ENCODE results near the gene SEPTIN10. TPM values are rescaled to one million over a fixed set of nuclear protein-coding genes. Genes with fewer than 3 reads are reported as not detected.
"Not testable (repeated sequence)": the region's sequence is repeated elsewhere in the genome, so short reads cannot be mapped to it uniquely, and the experiment has no call there.

Gene SEPTIN10
- 100 to 1,000 TPM; 102 to 121 (median 113) TPM for polyA plus RNA-seq (ENCODE audit: insufficient read length in 4 of 4)

DNA sequence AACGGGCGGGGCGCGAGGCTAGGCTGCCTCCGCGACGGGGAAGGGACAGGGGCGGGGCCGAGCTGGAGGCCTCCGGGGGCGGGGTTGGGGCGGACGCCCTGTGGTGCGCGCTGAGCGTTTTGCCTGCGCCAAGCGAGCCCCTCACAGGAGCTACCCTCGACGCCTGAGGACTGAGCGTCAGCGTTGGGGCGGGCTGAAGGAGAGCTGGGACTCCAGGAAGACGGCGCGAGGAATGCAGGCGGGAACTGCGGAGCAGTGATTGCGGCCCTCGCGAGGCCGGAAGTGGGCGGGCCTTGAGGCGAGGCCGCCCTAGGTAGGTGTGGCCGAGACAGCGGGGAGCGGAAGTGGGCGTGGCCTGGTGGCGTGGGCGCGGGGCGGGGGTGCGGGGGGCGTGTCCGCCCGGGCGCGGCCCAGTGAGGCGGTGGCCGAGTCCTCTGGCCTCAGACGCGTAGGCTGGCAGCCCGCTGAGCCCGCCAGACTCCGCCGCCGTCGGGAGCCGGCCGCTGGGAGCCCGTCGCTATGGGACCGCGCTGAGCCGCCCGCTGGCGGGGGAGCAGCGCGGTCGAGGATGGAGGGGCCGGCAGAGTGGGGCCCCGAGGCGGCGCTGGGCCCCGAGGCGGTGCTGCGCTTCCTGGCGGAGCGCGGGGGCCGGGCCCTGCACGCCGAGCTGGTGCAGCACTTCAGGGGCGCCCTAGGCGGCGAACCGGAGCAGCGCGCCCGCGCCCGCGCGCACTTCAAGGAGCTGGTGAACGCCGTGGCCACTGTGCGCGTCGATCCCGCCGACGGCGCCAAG lies at the start of gene SEPTIN10, which contains the start of gene SOWAHC:
Gene SEPTIN10, minus strand, starts transcription at position 45 of the 793 bp plus-strand sequence. CDS start 139 bp downstream, outside the sequence.
Gene SOWAHC, plus strand, starts transcription at position 443 of the 793 bp plus-strand sequence. Its CDS starts 126 bp downstream, at position 569.
- DNase-seq (ENCODE audit: low read depth in 4 of 4, low spot score in 2 of 4), result peak; percentile 90 to 96 (median 96)

DNA sequence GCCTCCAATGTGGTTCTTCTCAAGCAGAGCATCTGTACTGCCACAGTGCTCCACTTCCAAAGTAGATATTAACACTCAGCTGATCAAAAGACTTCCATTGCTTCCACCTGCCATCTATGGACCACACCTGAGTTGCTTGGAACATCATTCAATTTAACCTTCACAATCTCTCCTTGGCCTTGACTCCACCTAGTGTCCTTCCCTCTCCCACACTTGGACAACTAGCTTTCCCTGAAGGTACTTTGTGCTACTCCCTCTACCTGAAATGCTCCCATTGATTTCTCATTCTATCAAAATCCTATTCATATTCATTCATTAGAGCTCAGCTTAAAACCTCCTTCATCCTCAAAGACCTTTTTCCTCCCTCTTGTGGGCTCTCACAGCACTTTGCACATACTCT lies 49.1 kb upstream of the SEPTIN10 start:
- DNase-seq (ENCODE audit: low read depth in 4 of 4, low spot score in 2 of 4), result no peak

DNA sequence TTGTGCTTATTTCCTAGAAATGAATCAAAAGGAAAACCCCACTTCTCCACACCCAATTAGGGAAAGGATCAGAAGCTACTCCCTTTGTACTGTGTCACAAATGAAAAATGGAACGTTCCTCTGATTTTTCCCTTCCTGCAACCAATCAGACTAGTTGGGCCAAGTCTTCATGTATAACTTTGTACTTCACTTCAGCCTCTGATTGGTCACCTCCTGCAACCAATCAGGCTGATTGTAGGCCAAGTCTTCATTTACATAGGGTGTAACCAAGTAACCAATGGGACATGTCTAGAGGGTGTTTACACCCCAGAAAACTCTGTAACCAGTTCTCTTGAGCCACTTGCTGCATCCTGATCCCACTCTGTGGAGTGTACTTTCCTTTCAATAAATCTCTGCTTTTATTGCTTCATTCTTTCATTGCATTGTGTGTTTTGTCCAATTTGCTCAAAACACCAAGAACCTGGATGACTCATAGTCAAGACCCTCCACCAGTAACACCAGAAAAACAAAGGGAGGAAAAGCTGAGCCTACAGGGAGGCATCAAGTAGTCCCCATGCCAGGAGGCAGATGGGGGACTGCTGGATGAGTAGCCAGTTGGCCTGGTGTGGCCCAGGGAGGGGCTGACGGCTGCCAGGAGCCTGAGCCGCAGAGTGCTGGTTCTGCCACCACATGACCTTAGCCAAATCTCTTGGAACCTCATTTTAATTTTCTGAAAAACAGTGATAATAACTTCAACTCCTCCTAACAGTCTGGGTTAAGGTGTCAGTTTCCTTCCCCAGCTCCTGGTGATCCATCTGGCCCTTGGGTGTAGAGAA lies 46.5 kb upstream of the SEPTIN10 start:
- DNase-seq (ENCODE audit: low read depth in 4 of 4, low spot score in 2 of 4), result no peak

DNA sequence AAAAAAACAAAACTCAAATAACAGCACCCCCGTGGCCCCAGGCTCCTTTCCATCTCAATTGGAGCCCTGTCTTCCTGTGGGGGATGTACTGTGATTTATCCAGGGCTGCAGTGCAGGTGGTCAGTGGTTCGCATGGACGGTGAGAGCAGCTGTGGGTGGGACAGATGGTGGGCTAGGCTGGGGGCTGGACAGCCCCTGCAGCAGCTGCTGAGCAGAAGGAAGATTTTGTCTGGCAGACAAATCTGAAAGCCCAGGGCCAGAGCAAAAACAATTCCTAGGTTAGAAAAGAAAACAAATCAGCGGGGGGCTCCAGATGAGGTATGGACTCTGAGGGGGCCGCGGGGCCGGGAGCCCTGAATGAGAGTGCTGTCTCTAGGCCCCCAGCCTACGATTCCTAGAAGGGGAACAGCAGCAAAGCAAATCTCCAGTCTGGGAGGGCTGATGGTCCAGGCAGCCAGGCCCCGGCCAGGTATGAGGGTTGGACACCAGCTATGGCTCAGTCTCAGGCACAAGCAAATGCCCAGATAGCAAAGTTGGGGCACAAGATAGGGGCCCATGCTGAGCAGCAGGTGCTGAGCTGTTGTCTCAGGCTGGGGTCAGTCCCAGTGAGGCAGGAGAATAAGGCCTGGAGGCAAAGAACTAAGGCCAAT lies 45.8 kb upstream of the SEPTIN10 start:
- DNase-seq (ENCODE audit: low read depth in 4 of 4, low spot score in 2 of 4), result no peak

DNA sequence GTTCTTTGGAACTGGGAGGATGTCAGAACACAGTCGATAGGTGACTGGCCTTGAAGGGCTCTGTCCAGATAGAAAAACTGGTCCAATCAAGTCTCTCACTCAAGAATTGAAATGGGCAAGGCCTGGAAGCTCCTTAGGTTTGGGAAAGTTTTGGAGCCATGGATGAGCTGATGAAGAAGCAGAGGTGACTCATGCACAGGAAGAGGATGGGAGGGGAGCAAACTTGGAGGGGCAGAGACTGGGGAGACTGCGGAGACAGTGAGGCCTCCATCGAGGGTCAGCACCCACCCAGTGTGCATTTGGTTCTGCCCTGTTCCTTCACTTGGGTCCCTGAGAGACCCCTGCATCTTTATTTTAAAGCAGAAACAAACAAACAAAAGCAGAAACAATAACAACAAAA lies 41.5 kb upstream of the SEPTIN10 start:
- DNase-seq (ENCODE audit: low read depth in 4 of 4, low spot score in 2 of 4), result no peak

DNA sequence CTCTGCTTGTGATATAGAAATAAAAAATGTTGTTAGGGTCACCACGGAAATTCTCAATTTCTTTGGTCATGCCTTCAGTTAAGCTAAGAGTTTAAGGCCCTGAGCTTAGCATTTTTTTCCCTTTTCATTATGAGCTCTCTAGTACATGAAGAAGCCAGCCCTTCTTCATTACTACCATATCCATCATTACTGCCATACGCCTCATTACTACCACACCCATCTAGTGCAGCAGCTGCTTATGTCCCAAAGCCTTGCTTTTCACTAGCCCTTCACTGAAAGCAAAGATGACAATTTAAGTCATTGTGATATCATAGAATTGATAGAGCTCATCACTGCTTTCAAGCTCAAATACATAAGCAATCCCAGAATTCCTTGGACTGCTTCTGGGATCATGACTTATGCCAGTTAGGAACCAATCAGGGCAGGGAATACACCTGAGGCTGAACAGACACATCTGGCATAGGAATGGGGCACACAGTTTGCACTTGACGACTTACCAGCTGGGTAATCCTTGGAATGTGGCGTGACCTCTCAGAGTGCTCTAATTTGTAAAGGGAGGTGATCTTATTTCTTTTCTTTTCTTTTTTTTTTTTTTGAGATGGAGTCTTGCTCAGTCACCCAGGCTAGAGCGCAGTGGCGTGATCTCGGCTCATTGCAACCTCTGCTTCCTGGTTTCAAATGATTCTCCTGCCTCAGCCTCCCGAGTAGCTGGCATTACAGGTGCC lies 40.7 kb upstream of the SEPTIN10 start:
- no peak for DNase-seq (ENCODE audit: low read depth in 4 of 4, low spot score in 2 of 4)

DNA sequence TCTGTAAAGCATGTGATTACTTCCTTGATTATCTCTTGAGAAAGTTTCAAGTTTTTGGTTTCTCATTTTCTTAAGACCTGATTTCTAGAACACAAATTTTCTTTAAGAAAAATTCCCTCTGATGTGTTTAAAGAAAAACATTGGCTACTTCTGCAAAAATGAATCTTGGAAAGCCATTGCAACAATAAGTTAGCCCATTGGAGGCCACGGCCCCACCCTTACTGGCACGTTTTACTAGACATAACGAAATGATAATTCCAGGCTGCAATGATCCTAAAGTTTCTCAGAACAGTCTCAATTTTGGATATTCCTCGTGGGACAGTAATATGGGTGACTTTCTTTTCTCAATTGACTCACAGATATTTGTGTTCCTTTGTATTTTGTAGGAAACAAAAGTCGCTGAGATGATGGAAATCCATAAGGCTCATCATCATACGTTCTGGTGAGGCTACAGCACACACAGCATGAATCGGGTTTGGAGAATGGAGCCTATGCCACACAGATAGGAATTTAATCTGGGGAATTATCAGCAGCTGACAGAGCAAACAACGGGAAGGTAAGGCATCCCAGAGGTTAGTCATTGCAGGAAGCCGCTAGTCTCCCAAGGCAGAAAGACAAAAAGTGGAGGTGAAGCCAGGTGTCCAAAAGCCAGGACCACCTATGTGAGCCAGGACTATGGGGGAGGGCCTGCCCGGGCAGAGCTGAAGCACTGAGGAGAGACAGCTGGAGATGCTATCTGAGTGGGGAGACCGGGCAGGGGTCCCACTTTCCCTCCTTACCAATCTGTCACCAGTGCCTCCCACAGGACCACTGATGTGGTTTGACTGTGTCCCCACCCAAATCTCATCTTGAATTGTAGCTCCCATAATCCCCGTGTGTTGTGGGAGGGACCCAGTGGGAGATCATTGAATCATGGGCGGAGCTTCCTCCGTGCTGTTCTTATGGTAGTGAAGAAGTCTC lies 36.2 kb upstream of the SEPTIN10 start:
- no peak for DNase-seq (ENCODE audit: low read depth in 4 of 4, low spot score in 2 of 4)

DNA sequence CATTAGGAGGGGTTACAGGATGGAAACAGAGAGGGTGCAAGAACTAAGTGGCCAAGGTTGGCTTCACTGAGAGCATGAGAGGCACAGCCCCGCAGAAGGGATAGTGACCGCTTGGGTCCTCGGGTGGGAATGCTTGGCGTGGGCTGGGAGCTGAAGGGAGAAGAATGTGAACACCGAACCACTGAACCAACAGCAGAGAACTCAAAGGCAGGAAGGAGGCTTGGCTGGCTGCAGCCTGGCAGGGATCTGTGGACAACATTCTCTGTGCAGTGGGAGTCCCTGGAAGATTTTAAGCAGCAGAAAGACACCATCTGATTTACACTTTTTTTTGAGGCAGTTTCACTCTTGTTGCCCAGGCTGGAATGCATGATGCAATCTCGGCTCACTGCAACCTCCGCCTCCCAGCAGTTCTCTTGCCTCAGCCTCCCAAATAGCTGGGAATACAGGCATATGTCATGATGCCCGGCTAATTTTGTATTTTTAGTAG lies 34.3 kb upstream of the SEPTIN10 start:
- no peak for DNase-seq (ENCODE audit: low read depth in 4 of 4, low spot score in 2 of 4)

DNA sequence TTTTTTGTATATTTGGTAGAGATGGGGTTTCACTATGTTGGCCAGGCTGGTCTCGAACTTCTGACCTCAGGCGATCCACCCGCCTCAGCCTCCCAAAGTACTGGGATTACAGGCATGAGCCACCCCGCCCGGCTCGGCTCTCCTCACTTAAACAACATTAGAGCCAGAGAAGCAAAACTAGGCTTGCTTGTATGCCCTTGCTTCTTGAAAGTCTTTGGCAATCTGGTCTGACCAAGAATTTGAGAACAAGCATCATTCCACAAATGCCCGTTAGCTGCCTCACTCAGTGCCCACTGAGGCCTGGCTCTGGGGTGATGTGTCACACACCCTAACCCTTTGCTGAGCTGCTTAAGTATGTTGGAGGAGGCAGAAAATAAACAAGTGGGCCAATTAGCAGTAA lies 33.9 kb upstream of the SEPTIN10 start:
- no peak for DNase-seq (ENCODE audit: low read depth in 4 of 4, low spot score in 2 of 4)

DNA sequence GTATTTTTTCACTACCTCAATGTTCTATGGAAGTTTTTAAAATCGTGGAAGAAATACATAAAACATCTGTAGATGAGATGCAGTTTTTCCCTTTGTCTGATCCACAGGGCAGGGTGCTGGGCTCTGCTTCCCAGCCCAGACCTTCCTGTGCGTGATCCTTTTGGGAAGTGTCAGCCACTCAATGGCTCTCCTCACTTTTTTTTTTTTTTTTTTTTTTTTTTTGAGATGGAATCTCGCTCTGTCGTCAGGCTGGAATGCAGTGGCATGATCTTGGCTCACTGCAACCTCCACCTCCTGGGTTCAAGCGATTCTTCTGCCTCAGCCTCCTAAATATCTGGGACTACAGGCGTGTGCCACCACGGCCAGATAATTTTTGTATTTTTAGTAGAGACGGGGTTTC lies 33.2 kb upstream of the SEPTIN10 start:
- no peak for DNase-seq (ENCODE audit: low read depth in 4 of 4, low spot score in 2 of 4)

DNA sequence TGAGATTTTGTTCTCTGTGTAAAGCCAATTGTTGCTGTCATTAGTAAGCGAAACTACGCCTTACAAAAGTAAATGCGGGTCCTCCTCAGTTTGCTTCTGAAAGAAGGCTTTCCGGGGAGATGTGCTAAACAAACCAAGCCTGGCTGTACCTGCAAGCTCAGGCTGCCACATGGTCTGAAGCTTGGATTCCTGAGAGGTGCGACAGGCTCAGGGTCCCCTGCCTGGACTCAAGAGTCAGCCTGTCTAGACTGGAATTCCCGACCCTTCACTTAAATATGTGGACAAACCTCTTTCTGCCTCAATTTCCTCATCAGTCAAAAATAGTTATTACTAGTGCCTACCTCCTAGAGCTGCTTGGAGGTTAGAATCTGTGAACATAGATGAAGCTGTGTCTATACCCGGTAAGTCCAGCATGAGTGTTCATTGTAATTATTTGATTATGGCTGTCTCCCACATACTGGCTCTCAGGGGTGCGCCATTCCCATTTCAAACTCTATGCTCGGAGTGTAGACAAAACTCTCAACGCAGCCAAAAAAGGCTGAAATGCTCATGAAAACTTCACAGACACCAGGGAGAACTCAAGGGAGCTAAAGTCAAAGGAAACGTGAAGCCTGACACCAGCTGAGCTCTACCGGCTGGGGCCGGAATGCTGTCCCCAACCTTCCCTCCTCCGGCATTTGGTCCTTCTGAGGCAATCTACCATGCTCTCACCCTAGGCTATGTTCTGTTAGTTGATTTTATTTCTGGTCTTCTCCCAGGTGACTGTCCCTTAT lies 31.8 kb upstream of the SEPTIN10 start:
- DNase-seq (ENCODE audit: low read depth in 4 of 4, low spot score in 2 of 4), result peak in 1 of 4 donors; percentile 49

DNA sequence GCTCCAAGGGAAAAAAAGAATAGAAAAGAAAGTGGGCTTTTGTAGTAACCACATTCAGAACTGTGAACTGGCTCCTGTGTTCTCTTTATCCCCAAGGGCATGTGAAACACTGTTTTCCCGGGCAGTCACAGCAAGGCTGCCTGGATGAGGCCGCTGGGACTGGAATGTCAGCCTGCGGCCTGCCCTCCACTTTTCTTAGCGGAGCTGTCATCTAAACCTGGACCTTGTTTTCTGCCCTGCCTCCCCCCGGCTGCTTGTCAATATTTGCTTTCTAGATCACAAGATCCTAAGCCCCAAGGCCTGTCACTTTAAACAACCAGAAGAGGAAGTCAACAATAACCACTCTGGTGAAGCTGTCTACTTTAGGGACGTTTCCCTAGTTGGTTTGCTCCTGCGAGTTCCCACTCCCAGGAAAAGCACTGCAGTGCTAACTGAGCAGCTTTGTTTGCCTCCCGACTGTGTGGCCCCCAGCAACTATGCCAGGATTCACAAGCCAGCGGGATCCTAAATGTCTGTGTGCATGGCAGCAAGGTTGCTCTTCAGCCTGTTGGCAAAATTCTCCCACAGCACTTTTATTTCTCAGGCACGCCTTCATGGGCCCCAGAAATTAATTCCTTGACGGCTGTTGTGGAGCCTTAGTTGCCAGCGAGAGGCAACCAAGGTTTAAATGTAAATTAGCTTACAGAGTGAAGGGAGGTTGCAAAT lies 31.0 kb upstream of the SEPTIN10 start:
- no peak for DNase-seq (ENCODE audit: low read depth in 4 of 4, low spot score in 2 of 4)

DNA sequence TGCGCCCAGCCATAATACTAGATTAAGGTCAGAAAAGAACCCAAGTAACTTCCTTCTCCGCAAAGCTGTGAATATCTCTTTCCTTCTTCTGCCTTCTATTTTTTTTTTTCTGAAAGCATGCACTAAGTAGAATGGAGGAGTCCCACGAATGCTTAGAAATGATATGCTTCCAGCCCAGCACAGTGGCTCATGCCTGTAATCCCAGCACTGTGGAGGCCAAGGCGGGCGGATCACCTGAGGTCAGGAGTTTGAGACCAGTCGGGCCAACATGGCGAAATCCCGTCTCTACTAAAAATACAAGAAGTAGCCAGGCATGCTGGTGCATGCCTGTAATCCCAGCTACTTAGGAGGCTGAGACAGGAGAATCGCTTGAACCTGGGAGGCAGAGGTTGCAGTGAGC lies 26.2 kb upstream of the SEPTIN10 start:
- DNase-seq (ENCODE audit: low read depth in 4 of 4, low spot score in 2 of 4), result not testable (repeated sequence)

DNA sequence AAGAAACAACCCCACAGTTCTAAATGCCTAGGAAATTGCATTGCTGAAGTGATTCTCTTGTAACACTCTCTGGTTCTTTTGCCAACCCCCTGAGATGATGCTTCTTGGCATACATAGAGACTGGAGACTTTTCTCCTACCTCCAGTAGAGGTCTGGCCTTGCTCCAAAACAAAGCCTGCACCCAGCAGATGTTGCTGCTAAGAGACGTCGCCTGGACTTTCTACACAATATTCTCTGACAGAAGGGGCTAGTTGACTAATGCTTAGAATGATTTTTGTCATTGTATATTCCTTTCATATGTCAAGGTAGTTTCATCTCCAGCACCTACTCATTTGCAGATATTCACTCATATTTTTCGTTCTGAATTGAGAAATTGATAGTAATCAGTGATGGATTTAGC lies 25.0 kb upstream of the SEPTIN10 start:
- no peak for DNase-seq (ENCODE audit: low read depth in 4 of 4, low spot score in 2 of 4)

DNA sequence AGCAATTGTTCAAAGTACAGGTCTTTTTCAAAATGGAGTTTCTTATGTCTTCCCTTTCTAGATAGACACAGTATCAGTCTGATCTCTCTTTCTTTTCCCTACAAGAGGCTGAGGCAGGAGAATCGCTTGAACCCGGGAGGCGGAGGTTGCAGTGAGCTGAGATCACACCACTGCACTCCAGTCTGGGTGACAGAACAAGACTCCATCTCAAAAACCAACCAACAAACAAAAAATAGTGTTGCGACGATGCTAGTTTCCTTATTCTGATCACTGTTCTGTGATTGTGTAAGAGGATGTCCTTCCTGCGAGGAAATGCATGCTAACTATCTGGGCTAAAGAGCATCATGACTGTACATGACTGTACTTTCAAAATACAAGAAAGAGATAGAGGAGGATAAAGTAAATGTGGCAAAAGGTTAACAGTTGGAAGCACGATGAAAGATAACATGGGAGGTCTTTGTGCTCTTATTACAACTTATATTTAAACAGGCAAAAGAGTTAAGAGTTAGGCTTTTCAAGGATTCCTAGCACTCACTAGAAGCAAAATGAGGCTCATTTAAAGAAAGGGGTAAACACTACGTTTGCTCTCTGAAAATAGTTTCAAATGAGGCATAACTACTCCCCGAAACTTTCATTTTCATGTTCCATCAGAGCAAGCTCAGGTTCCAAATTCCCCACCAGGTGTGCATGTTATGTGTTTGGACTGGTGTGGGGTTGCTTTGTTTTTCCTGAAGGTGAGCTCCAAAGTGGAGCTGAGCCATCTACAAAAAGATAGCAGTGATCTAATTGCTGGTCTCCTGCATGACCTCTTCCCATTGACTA lies 24.2 kb upstream of the SEPTIN10 start:
- DNase-seq (ENCODE audit: low read depth in 4 of 4, low spot score in 2 of 4), result no peak

DNA sequence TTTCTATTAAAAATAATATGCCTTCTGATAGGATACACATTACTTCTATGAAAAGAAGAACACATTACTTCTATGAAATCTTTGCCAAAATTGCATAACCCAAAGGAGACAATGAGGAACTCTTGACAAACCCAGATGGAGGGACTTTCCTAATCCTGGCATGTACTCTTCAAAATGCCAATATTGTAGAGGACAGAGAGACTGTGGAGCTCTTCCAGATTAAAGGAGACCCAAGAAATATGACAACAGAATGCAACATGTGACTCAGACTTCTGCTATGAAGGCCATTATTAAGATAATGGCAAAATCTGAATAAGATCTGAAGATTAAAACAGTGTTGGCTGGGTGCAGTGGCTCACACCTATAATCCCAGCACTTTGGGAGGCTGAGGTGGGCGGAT lies 22.6 kb upstream of the SEPTIN10 start:
- no peak for DNase-seq (ENCODE audit: low read depth in 4 of 4, low spot score in 2 of 4)
